Activated T-helper 1 cell treated with anti-CD3 and anti-CD28 coated beads, Interleukin-12 subunit alpha, Interleukin-12 subunit beta, Interleukin-2, Interleukin-4 antibody, amounts not matched to agents 30 ng/mL and 10 ng/mL and 1 ng/mL, durations not matched to agents 14 hours and 24 hours and 36 hours (primary cell): ENCODE measurements around the gene CNTN2. TPM values are rescaled to one million over a fixed set of nuclear protein-coding genes. Genes with fewer than 3 reads are reported as not detected.

Experiments
- DNase-seq: peaks from one replicate; pipeline ENCODE4 v3.0.0; 2021; ENCODE audit warnings: low spot score
- H3K27ac Mint-ChIP-seq: one replicate; pipeline ENCODE4 v1.8.0; 2021; ENCODE audit warnings: mild to moderate bottlenecking, mixed read lengths
- H3K27me3 Mint-ChIP-seq: one replicate; pipeline ENCODE4 v1.8.0; 2022; ENCODE audit warnings: mild to moderate bottlenecking, moderate library complexity, mixed read lengths; ENCODE audit not compliant: insufficient read depth
- H3K36me3 Mint-ChIP-seq: one replicate; pipeline ENCODE4 v1.8.0; 2021; ENCODE audit warnings: low read depth, mixed read lengths
- H3K4me1 Mint-ChIP-seq: one replicate; pipeline ENCODE4 v1.8.0; 2021; ENCODE audit warnings: low read depth, mixed read lengths
- H3K4me3 Mint-ChIP-seq: one replicate; pipeline ENCODE4 v1.8.0; 2021; ENCODE audit warnings: mild to moderate bottlenecking, moderate library complexity, mixed read lengths
- H3K9me3 Mint-ChIP-seq: one replicate; pipeline ENCODE4 v1.8.0; 2021; ENCODE audit warnings: mixed read lengths
- intact Hi-C: fragments of 100-400 bp; cut with micrococcal nuclease; formaldehyde crosslinking; loops from one replicate; pipeline ENCODE4 v1.15.1; 2024
- total RNA-seq: library from RNA; stranded (reverse); gene quantifications from 2 replicates; pipeline ENCODE4 v1.2.3, GENCODE V29; 2022

The CNTN2 gene
- total RNA-seq, 1 donor from 2014 or later = not detected

DNA sequence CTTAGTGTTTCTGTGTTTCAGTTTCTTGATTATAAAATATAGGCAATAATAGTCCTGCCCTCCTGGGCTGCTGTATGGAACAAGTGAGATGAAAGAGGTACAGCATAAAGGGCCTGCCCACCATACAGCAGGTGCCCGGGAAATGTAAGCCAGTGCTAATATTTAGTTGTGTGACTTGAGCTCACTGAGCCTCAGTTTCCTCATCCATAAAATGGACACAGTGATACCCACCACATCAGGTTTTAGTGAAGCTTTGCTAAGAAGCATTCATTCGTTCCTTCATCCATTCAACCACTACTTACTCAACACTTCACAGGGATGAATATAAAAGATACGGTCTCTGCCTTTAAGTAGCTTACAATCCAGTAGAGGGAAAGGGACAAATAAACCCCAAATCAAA is 19.9 kb downstream of the CNTN2 start:
- Mint-ChIP-seq H3K4me1 (no peaks in the 10 kb centered on the region), H3K36me3 (no peaks in the 10 kb centered on the region), H3K9me3 (no peaks in the 10 kb centered on the region), H3K4me3 (no peak overlapping the region), H3K27me3 (peaks cover 3% of the 10 kb centered on the region), H3K27ac (no peak overlapping the region)
- no peak for DNase-seq
- intact Hi-C loops = no loop called here

DNA sequence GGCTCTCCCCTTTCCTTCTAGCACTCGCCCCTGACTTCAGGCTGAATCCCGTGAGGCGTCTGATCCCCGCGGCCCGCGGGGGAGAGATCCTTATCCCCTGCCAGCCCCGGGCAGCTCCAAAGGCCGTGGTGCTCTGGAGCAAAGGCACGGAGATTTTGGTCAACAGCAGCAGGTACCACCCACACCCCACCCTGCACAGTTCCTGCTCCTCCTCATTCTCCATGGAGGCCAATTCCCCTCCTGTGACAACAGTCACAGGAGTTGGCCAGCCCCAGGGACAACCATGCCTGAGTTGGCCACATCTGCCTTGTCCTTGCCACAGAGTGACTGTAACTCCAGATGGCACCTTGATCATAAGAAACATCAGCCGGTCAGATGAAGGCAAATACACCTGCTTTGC is 21.3 kb downstream of the CNTN2 start:
- Mint-ChIP-seq H3K27me3 (peaks cover 3% of the 10 kb centered on the region), H3K4me1 (no peaks in the 10 kb centered on the region), H3K9me3 (no peaks in the 10 kb centered on the region), H3K36me3 (no peaks in the 10 kb centered on the region), H3K27ac (no peak overlapping the region), H3K4me3 (no peak overlapping the region)
- DNase-seq = no peak
- intact Hi-C loops = no loop called here

GRCh38 chr1:205064741-205065316 is 21.8 kb downstream of the CNTN2 start:
- Mint-ChIP-seq H3K9me3 (no peaks in the 10 kb centered on the region), H3K4me1 (no peaks in the 10 kb centered on the region), H3K27me3 (peaks cover 5% of the 10 kb centered on the region), H3K36me3 (no peaks in the 10 kb centered on the region), H3K4me3 (no peak overlapping the region), H3K27ac (no peak overlapping the region)
- no peak for DNase-seq
- intact Hi-C loops = no loop called here

DNA sequence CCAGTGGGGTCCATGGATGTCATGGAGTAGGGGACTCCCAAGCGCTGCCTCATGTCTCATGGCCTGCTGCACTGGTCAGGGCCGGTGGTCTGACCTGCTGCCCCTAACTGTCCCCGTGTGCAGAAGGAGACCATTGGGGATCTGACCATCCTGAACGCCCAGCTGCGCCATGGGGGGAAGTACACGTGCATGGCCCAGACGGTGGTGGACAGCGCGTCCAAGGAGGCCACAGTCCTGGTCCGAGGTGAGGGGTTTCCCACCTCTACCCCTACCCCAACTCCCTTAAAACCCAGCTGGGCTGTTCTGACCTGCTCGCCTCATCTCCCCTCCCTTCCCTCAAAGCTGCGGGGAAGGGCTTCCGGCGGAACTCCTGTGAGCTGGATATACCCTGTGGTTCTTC is 22.7 kb downstream of the CNTN2 start:
- no peak overlapping the region for H3K4me3 Mint-ChIP-seq
- H3K27ac Mint-ChIP-seq = no peak overlapping the region
- intact Hi-C loops = no loop called here
- H3K9me3 Mint-ChIP-seq = no peaks in the 10 kb centered on the region
- no peak for DNase-seq
- no peaks in the 10 kb centered on the region for H3K36me3 Mint-ChIP-seq
- H3K4me1 Mint-ChIP-seq = no peaks in the 10 kb centered on the region
- H3K27me3 Mint-ChIP-seq = peaks cover 5% of the 10 kb centered on the region

DNA sequence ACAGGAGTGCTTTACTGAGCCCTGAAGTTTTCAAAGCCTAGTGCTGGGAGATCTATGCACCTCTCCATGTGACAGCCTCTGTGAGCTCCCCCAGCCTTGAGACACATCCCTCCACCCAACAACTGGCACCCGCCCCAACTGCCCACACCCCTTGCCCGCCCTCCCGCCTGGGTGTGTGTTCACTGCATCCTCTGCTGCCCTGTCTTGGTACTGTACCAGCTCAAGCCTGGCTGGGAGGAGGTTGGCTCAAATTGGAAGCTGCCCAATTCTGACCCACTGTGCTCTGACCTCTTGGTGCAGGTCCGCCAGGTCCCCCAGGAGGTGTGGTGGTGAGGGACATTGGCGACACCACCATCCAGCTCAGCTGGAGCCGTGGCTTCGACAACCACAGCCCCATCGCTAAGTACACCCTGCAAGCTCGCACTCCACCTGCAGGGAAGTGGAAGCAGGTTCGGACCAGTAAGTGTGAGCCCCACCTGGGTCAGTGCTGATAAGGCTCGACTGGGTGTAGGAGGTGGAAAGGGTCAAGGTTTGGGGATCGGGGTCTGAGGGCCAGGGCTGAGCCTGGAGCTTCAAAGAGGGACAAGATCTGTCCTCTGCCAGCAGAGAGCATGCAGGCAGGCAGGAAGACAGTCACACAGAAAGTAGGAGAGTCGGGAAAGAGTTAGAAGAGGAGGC is 23.3 kb downstream of the CNTN2 start:
- intact Hi-C loops = no loop called here
- peaks cover 5% of the 10 kb centered on the region for H3K27me3 Mint-ChIP-seq
- no peaks in the 10 kb centered on the region for H3K36me3 Mint-ChIP-seq
- H3K9me3 Mint-ChIP-seq = no peaks in the 10 kb centered on the region
- no peaks in the 10 kb centered on the region for H3K4me1 Mint-ChIP-seq
- no peak overlapping the region for H3K4me3 Mint-ChIP-seq
- H3K27ac Mint-ChIP-seq = no peak overlapping the region
- DNase-seq = no peak

GRCh38 chr1:205067031-205067430 is 24.0 kb downstream of the CNTN2 start:
- Mint-ChIP-seq H3K9me3 (no peaks in the 10 kb centered on the region), H3K4me1 (no peaks in the 10 kb centered on the region), H3K27me3 (peaks cover 5% of the 10 kb centered on the region), H3K36me3 (no peaks in the 10 kb centered on the region), H3K4me3 (no peak overlapping the region), H3K27ac (no peak overlapping the region)
- no peak for DNase-seq
- intact Hi-C loops = no loop called here

DNA sequence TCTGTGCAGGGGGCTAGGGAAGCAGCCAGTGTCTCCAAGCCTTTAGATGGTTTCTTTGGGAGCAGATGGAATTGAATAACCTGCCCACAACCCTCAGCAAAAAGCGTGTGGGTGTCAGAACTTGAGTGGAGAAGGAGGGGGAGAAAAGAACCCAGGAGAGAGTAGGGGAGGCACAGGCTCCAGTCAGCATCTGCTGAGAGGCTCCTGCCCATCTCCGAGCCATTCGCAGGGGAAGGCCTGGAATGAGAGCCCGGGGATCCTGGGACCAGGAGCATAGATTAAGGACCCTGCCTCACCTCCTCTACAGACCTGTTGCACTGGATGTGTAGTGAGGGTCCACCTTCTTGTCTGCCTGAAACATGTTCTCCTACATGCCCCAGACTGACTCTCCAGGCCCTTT is 25.0 kb downstream of the CNTN2 start:
- intact Hi-C loops = no loop called here
- DNase-seq = no peak
- H3K4me3 Mint-ChIP-seq = no peak overlapping the region

GRCh38 chr1:205068457-205069040 is 25.5 kb downstream of the CNTN2 start:
- Mint-ChIP-seq H3K9me3 (no peaks in the 10 kb centered on the region), H3K27me3 (peaks cover 5% of the 10 kb centered on the region), H3K4me3 (no peak overlapping the region), H3K27ac (no peak overlapping the region), H3K4me1 (no peaks in the 10 kb centered on the region), H3K36me3 (no peaks in the 10 kb centered on the region)
- intact Hi-C loops = no loop called here
- no peak for DNase-seq

More for the DNA sequence above, 25.0 kb downstream of the CNTN2 start:
- H3K27me3 Mint-ChIP-seq = peaks cover 5% of the 10 kb centered on the region
- H3K4me1 Mint-ChIP-seq = no peaks in the 10 kb centered on the region
- no peaks in the 10 kb centered on the region for H3K36me3 Mint-ChIP-seq
- H3K27ac Mint-ChIP-seq = no peak overlapping the region
- H3K9me3 Mint-ChIP-seq = no peaks in the 10 kb centered on the region

GRCh38 chr1:205069371-205070125 is 26.5 kb downstream of the CNTN2 start:
- H3K9me3 Mint-ChIP-seq = no peaks in the 10 kb centered on the region
- no peak overlapping the region for H3K27ac Mint-ChIP-seq
- no peaks in the 10 kb centered on the region for H3K4me1 Mint-ChIP-seq
- DNase-seq = no peak
- H3K36me3 Mint-ChIP-seq = no peaks in the 10 kb centered on the region
- intact Hi-C loops = no loop called here
- H3K27me3 Mint-ChIP-seq = peaks cover 5% of the 10 kb centered on the region
- no peak overlapping the region for H3K4me3 Mint-ChIP-seq

- no peak overlapping the region for H3K27ac Mint-ChIP-seq
- H3K9me3 Mint-ChIP-seq = no peaks in the 10 kb centered on the region
- DNase-seq = no peak
- H3K4me3 Mint-ChIP-seq = no peak overlapping the region
- intact Hi-C loops = no loop called here
- no peaks in the 10 kb centered on the region for H3K36me3 Mint-ChIP-seq
- H3K4me1 Mint-ChIP-seq = no peaks in the 10 kb centered on the region
- peaks cover 6% of the 10 kb centered on the region for H3K27me3 Mint-ChIP-seq
Measured at GRCh38 chr1:205071028-205071409, 28.0 kb downstream of the CNTN2 start.

- H3K4me3 Mint-ChIP-seq = no peak overlapping the region
- no peaks in the 10 kb centered on the region for H3K4me1 Mint-ChIP-seq
- H3K36me3 Mint-ChIP-seq = no peaks in the 10 kb centered on the region
- DNase-seq = no peak
- H3K27me3 Mint-ChIP-seq = peaks cover 6% of the 10 kb centered on the region
- no peaks in the 10 kb centered on the region for H3K9me3 Mint-ChIP-seq
- intact Hi-C loops = no loop called here
- H3K27ac Mint-ChIP-seq = no peak overlapping the region
Measured at GRCh38 chr1:205071801-205072200, 28.8 kb downstream of the CNTN2 start.

GRCh38 chr1:205072286-205072685 is 29.3 kb downstream of the CNTN2 start:
- no peak for DNase-seq
- Mint-ChIP-seq H3K4me1 (no peaks in the 10 kb centered on the region), H3K9me3 (no peaks in the 10 kb centered on the region), H3K27ac (no peak overlapping the region), H3K4me3 (no peak overlapping the region), H3K27me3 (peaks cover 6% of the 10 kb centered on the region), H3K36me3 (no peaks in the 10 kb centered on the region)
- intact Hi-C loops = no loop called here

DNA sequence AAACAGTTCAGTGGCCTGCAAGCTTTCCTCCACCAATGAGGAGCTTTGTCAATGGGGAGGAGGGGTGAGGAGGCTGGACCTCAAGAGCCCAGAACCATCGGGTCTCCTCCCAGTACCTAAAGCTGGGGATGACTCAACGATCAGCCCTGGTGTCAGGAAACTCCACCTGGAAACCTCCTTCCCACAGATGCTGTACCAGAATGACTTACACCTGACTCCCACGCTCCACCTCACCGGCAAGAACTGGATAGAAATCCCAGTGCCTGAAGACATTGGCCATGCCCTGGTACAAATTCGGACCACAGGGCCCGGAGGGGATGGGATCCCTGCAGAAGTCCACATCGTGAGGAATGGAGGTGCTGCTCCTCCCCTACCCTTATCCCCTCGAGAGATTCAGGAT is 29.9 kb downstream of the CNTN2 start:
- H3K4me3 Mint-ChIP-seq = no peak overlapping the region
- intact Hi-C loops = no loop called here
- H3K36me3 Mint-ChIP-seq = no peaks in the 10 kb centered on the region
- no peak overlapping the region for H3K27ac Mint-ChIP-seq
- H3K4me1 Mint-ChIP-seq = no peaks in the 10 kb centered on the region
- DNase-seq = no peak
- H3K9me3 Mint-ChIP-seq = no peaks in the 10 kb centered on the region
- peaks cover 4% of the 10 kb centered on the region for H3K27me3 Mint-ChIP-seq
